SKM-1 treated with dmso at 0.1 percent for 144 hours (cell line): ENCODE results near the gene SH3TC2.
A peak's percentile ranks its signal among the peaks of the same experiment; 100 is the strongest.

Source experiments
- DNase-seq: peaks from one replicate; lab custom pipeline; 2025; ENCODE audit not compliant: unreplicated experiment; lab: John Stamatoyannopoulos, UW

SH3TC2 gene

DNA sequence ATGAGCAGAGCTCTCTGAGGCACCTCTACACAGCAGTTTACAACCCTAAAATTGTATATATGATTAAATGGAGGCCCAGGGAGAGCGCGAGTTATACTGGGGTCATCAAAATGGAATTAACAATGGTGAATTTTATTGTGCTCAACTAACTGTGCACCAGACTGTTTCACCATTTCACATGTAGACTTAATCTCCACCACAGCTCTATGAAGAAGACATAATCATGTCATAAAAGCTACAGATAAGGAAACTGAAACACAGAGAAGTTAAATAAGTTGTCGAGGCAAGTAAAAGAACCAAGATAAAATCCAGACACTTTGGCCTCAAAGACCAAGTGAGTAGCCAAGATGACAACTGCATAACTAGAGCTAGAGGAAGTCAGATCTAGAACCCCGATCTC, 1.5 kb downstream of the SH3TC2 start:
- DNase-seq, result no peak

DNA sequence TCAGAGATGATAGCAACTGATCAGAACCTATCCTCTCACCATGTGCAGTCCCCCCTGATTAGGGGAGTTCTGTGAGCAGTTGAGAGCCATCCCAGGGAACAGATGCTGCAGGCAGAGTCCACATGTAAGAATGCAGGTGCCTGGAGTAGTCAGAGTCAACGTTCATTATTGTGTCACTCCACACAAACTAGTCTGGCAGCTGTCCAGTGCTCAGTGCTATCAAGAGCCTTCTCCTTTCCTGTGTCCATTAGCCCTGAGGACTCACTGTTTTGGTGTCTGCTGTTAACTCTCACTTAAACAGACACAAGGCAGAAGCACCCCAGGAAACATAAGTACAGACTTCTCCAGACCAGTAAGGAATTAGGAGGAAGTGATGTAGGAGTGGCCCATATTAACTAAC, 2.5 kb downstream of the SH3TC2 start:
- DNase-seq, result no peak

DNA sequence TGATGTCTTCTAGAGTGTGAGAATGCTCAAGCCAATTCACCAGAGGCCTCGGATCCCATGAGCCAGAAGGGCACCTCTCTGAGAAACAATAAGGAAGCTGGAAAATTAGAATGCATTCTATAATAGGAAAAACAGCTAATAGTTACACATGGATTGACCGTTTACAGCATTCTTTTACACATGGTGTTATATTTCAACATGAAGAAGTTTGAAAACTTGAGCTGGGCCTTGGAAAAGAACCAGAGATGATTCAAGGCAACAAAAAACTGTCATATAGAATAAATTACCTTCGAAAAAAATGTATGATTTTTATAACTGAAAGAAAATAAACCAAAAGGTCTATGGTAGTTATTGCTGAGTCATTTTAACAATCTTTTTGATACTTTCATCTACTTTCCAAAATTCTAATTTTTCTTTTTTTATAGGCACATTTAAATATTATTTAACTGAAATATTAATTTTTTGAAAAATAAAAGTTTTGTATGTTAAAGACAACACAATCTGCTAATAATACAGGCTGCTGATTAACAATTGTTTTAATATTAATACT, 6.2 kb downstream of the SH3TC2 start:
- no peak for DNase-seq

DNA sequence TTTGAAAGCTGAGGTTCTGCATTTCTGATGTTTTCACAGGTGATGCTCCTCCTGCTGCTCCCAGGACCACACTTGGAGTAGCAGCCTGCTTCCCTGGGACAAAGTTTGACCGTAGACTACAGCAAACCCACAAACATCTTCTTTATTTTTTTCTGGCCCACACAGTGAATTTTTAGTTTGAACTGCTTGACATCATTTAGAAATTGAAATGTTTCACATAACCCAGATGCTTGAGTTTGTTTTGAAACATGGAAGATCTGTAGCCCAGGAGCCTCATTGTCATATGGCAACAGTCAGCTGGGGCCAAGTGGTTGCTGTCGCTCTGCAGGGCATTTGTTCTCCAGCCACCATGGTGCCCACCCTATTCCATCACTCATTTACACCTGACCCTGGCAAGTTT, 8.4 kb downstream of the SH3TC2 start:
- no peak for DNase-seq

DNA sequence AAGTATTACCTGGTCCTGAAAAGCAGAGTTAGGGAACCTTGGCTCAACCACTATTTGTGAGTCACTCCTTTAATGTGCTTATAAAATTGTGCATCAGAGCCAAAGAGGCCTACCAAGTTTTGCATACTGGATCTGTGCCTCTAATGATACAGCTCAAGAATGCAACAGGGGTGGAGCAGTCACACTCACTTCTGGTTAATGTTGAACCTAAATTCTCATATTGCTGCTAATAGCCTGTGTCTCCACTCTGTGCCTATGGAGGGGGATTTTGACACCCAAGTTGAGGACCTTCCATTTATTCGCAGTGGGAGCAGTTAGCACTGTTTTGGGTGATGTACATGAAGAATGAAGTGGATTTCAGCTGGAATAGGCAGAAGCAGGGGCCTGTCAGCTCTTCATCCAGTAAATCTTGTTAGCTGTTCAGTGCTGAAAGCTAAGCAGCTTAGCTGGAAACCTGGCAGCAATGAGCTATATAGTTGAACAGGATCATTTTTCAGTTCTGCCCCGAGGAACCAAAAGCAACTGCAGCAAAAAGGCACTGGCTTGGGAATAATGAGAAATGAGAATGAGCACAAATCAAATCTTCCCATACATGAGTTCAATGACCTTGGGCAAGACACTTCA, 9.7 kb downstream of the SH3TC2 start:
- no peak for DNase-seq

DNA sequence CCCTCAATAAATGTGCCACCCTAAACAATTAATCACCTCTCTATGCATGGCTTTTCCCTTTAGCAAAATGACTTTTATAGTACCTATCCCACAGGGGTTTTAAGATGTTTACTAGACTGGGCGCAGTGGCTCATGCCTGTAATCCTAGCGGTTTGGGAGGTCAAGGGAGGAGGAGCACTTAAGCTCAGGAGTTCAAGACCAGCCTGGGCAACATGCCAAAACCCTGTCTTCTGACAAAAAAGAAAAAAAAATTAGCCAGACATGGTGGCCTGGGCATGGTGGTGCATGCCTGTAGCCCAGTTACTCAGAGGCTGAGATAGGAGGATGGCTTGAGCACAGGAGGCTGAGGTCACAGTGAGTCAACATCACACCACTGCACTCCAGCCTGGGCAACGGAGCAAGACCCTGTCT, 13.5 kb downstream of the SH3TC2 start:
- no peak for DNase-seq

DNA sequence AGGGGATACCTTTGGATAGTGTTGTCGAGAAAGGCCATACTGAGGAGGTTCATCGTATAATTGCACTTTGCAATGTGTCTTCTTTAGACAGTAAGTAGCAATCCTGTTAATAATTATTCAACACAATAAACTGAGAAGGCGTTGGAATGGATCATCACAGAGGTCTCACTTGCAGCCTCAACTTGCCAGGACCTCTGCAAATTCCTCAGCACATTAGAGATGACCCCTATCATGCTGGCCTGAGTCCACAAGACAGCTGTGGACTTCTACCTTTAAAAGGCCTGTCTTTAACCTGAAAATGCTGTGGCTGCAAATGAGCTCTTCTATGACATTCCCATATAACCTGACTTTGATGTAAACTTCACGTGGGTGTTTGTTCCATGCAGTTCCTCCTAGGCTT, 14.1 kb downstream of the SH3TC2 start:
- no peak for DNase-seq

DNA sequence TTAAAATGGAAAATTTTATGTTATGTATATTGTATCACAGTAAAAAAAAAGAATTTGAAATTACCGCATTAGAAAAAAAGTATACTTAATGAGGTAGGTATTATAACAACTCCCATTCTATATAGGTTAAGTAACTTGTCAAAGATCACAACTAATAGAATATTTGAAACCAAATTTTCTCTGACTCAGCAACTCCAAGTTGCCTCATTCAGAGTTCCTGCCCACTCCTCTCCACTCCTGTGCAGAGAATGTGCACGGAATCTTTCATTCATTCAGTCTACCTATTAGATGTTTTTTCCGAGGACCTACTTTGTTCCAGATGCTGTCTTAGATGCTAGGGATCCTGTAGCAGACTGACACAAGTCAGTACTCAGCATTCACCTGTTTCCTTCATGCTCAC, 15.4 kb downstream of the SH3TC2 start:
- DNase-seq, result no peak

DNA sequence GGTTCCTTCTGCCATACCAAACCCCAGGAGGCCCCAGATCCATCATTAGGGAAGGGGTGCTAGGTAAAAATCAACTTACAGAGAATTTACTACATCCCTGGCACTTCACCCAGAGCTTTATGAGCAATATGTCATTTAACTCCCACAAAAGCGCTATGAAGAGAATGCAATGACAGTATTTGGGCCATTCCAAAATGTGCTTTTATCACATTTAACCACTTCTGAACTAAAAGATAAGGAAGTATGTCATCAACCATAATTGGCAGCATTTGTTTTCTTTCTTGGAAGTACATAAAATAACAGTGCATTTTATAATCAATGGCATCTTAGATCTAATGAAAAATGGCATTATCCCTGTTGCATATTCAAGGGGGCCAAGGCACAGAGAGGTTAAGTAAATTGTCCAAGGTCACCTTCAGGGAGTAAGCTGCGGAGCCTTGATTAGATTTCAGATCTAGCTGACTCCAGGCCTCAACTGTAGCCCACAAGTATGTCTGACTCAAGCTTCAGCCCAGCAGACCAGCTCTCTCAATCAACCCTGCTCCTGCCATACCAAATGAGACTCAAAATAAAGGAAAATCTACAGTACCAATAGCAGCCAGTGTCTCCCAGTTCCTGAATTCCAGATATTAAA, 16.5 kb downstream of the SH3TC2 start:
- no peak for DNase-seq

DNA sequence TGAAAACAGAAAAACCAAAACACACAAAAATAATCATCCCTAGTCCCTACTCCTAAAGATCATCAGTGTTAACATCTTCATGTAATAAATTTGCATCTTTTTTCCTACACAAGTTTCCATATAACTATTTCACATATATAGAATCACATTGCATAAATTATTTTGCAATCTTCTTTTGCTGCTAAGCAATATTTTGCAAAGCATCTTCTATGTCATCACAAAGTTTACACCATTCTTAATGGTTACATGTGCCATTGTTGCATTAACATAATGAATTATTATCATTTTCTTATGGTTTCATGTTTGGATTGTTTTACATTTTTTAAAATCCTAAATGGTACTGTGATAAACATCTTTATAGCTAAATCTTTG, 17.8 kb downstream of the SH3TC2 start:
- no peak for DNase-seq

DNA sequence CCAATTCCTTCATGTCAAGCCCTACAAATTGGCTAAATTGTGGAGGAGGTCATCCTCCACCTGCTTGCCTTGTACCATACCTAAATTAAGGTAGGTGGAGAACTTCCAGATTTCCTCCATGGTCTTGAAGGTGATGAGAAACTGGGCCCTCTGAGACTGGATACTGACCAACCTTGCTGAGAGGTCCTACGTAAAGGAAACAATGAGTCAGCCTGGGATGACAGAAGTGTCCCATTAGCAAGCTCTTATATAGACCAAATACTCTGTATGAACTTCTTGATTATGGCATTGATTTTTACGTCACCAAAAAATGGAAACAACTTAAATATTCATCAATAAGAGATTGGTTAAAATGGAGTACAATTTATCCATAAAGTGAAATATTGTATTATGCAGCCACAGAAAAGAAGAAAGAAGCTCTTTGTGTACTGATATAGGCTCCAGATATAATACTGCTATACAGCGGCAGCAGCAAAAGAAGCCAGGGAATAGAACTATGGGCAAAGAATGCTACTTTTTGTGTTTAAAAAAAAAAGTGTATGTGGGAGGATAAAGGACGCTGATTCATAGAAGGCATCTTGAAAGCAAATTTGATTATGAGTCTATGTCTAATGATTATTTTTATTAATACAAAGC, 18.3 kb downstream of the SH3TC2 start:
- DNase-seq, result no peak

DNA sequence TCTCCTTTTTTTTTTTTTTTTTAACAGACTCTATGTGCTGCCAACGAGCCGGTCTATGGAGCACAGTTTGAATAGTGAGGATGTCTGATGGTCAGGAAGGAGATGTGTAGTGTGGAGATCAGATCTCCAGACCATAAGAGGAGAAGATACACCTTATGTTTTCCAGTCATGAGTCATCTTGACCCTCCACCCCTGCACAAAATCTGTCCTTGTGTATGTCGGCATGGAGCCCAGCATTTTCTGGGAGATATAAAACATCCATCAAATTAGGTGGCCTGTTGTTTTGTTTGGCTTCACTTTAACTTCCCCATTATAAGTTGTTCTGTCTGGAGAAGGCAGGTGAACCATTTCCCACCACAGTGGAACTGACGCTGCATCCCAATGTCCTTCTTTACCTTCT, 19.2 kb downstream of the SH3TC2 start:
- DNase-seq, result no peak

DNA sequence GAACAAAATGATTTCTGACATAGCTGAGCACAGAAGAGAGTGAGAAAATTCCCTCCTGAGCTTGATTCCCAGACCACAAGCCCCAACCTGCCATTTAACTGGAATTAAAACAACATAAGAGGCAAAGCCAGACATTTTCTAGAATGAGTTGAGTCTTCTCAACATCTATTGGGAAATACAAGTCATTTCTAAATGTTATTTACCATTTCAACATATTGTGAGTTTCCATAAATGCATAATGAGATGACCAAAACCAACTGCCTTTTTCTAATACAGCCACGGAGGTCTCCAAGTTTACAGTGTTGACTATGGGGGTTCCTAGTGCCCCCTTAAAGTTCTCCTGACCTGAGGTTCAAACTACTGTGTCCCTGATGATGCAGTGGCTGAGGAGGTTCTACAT, 20.0 kb downstream of the SH3TC2 start:
- DNase-seq, result no peak

DNA sequence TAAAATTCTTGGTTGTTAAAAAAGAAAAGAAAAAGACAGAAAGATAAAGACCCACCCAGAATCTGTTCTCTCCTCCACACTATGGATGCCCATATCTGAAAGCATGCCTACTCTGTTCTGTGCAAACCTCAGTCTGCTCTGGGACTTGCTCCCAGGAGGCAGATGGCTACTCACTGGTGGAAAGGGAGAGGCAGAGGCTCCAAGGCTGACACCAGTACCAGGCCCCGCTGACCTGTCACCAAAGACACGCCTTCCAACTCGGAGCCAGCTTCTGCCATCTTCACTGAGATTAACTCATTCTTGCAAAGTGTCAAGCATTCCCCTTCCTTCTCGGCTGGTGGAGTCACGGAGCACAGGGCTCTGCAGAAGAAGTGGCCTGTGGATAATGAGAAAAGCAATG, 21.6 kb downstream of the SH3TC2 start:
- no peak for DNase-seq

DNA sequence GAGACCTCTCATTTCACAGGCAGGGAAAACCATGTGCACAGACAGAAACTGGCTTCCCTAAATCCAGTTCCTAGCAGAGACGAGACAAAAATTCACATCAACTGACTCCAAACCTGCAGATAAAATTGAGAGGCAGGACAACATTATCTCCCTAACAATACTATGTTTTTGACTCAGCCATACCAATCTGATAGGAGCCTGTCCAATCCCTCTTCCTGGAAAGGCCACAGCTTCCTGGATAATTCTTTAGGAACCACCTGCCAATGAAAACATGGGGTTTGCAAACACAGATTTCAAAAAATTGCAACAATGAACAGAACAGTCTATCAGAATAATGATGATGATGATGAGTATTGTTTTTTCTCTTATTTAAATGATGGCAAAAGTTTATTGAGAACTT, 22.4 kb downstream of the SH3TC2 start:
- DNase-seq, result no peak

DNA sequence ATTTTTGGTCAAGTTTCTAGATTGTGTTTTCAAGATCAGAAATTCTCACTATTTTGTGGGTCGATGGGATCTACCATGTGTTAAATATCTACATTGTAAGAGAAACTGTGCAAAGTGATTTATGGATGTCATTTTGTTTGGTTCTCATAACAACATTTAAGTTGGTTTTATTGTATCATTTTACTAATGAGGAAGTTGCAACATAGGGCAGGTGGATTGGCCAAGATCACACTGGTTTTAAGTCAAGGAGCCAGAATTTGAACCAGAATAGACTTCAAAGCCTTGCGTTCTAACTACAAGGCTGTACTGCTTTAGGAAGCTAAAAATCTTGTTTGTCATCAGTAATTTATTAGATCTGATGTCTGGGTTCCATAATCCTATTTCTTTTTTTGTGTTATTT, 23.4 kb downstream of the SH3TC2 start:
- peak; percentile 60 for DNase-seq

DNA sequence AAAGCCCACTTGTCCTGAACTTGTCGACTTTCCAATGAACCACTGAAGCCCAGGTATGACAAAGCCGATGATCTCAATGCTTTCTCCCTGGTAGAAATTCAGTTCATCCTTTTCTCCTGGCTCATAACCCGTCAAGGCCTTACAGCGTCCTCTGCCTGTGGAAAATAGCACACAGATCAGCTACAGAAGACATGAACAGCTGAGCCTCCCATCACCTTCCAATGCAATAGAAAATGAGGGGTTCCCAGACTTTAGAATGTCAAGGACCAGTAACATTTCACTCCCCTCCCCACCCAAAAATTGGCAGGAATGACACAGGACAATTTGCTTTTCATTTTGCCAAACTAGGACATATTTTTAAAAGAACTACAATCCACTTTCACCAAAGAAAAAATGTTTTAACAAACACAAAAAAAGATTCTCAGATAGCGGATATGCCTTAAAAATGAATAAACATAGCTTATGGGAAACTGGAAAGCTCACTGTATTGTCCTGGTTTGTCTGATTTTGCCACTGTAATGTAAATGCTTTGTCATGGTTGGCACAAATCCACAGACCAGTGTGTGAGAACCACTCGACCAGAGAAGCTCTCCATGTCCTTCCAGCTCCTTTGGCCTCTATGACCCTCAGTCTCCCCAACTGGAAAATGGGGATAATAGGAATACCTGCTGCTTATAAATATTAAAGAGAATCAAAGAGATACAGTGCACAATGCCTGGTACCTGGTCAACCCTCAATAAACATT, 24.4 kb downstream of the SH3TC2 start:
- DNase-seq, result no peak

DNA sequence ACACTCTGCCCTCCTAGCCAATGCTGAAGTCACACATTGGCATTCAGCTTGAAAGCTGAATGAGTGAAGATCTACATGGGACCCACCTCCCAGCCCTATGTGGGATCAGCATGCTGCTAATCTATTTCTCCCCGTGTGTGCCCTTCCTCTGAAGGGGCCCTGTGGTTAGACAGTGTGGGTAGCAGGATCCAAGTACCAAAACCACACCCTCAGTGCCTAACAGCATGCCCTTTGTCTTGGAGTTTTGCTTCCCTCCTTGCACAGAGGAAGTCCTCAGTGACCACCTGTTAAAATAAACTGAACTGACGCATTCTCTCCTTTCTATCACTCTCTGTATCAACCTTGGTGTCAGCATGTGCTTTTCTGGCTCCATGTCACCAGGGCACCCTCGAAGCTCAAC, 25.0 kb downstream of the SH3TC2 start:
- DNase-seq, result peak; percentile 78

DNA sequence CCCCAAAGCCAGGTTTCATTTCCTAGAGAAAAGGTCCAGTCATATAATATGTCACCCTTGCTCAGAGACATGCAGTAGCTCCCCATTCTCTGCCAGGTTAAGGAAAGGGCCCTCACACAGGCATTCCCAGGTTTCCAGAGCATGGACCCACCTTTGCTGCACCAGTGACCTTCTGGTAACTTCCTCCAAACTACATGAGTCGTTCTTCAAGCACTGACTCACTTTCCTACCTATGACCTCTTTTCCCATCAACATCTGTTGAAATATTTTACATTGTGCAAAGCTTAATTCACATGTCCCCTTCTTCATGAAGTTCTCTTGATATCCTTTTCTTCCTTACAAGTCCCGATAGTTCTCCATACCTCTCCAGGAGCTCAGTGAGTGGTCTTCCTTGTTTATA, 25.9 kb downstream of the SH3TC2 start:
- no peak for DNase-seq

DNA sequence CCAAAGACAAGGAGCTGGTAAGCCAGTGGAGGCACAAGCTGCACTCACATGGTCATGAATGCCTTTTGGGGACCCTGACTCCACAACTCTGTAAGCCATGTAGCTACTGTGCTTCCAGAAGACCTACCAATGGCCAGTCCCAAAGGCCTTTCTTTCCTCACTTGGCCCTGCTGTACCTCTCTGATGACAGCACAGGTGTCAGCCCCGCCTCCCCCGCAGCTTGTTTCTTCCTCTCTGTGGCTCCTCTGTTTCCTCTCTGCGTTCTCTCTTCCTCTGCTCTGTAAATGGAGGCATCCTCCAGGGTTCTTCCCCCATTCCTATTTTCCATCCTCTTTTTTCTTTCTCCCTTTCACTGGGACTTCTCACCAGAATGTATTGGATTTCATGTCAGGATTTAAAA, 26.7 kb downstream of the SH3TC2 start:
- no peak for DNase-seq

DNA sequence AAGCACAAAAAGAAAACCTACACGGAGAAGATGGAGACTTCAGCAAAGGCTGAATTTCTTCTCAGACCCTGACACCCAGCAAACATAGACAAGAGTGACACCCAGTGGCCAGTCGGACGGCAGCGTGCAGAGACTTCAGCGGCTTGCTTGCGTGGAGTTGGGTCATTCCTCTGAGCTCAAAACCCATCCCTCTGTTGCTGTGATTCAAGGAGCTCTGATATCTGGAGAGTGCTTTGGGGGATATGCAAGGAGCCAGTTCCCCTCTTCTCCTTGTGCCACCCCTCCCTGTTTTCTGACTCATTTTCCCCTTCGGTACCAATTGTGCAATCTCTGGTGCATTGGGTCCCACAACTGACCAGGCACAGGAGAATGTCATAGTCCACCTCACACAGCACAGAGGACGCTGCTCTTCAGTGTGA, 27.5 kb downstream of the SH3TC2 start:
- peak; percentile 68 for DNase-seq
